SJSA1 (cell line): ENCODE results near the gene EVPL. TPM values are rescaled to one million over a fixed set of nuclear protein-coding genes. Genes with fewer than 3 reads are reported as not detected.
"Not testable (repeated sequence)": the region's sequence is repeated elsewhere in the genome, so short reads cannot be mapped to it uniquely, and the experiment has no call there.

Experiments
- DNase-seq, 2 experiments: peaks; one replicate each; pipeline ENCODE4 v3.0.0-alpha.2; 2015 to 2020; ENCODE audit warnings: low spot score in 2 of 2, low read depth in 1 of 2
- H3K27ac ChIP-seq: fragments of 250-450 bp; sonication (Bioruptor Pico); 2 replicates; pipeline ENCODE4 v1.5.1; 2020; ENCODE audit warnings: mild to moderate bottlenecking, moderate library complexity
- H3K27me3 ChIP-seq: fragments of 250-450 bp; sonication (Bioruptor Pico); replicated peaks from 2 replicates; pipeline ENCODE4 v1.5.1; 2020; ENCODE audit warnings: mild to moderate bottlenecking, moderate library complexity
- H3K36me3 ChIP-seq: fragments of 250-450 bp; sonication (Bioruptor Pico); 2 replicates; pipeline ENCODE4 v1.5.1; 2020; ENCODE audit warnings: mild to moderate bottlenecking
- H3K4me1 ChIP-seq: fragments of 250-450 bp; sonication (Bioruptor Pico); replicated peaks from 2 replicates; pipeline ENCODE4 v1.6.1; 2021; ENCODE audit warnings: mild to moderate bottlenecking
- H3K4me3 ChIP-seq: fragments of 250-450 bp; sonication (Bioruptor Pico); 2 replicates; pipeline ENCODE4 v1.5.1; 2020; ENCODE audit warnings: mild to moderate bottlenecking
- H3K9me3 ChIP-seq: fragments of 250-450 bp; sonication (Bioruptor Pico); replicated peaks from 2 replicates; pipeline ENCODE4 v1.5.1; 2020; ENCODE audit warnings: mild to moderate bottlenecking
- total RNA-seq: library from RNA; depleted of rRNA; stranded (reverse); fragments of >200 nt; shearing (Covaris generic); gene quantifications from 2 replicates; pipeline ENCODE4 v1.2.3, GENCODE V29; 2014

The EVPL gene
- total RNA-seq, 1 experiment from 2014 or later: not detected

GRCh38 chr17:76053246-76054111 is 26.4 kb upstream of the EVPL start:
- Histone ChIP-seq H3K9me3 (no peaks in the 10 kb centered on the region), H3K4me3 (no peak overlapping the region), H3K27me3 (no peaks in the 10 kb centered on the region), H3K27ac (no peak overlapping the region), H3K36me3 (peaks cover 96% of the 10 kb centered on the region), H3K4me1 (peaks cover 19% of the 10 kb centered on the region)
- no peak for DNase-seq

GRCh38 chr17:76051561-76051960 is 24.5 kb upstream of the EVPL start:
- H3K4me3 ChIP-seq: no peak overlapping the region
- peaks cover 25% of the 10 kb centered on the region for H3K4me1 ChIP-seq
- peaks cover 93% of the 10 kb centered on the region for H3K36me3 ChIP-seq
- H3K27ac ChIP-seq: no peak overlapping the region
- no peaks in the 10 kb centered on the region for H3K9me3 ChIP-seq
- no peak for DNase-seq
- no peaks in the 10 kb centered on the region for H3K27me3 ChIP-seq

- DNase-seq: no peak
- Histone ChIP-seq H3K27me3 (no peaks in the 10 kb centered on the region), H3K9me3 (no peaks in the 10 kb centered on the region), H3K4me1 (peaks cover 25% of the 10 kb centered on the region), H3K36me3 (peaks cover 93% of the 10 kb centered on the region), H3K4me3 (no peak overlapping the region), H3K27ac (no peak overlapping the region)
These were observed 23.7 kb upstream of the EVPL start for GRCh38 chr17:76050538-76051467.

- Histone ChIP-seq H3K4me3 (no peak overlapping the region), H3K4me1 (peaks cover 25% of the 10 kb centered on the region), H3K9me3 (no peaks in the 10 kb centered on the region), H3K36me3 (peaks cover 93% of the 10 kb centered on the region), H3K27ac (peak overlapping the region; percentile 46), H3K27me3 (no peaks in the 10 kb centered on the region)
- DNase-seq: no peak
These were observed 22.9 kb upstream of the EVPL start for GRCh38 chr17:76049836-76050537.

GRCh38 chr17:76049239-76049638 is 22.1 kb upstream of the EVPL start:
- Histone ChIP-seq H3K27me3 (no peaks in the 10 kb centered on the region), H3K27ac (peak overlapping the region; percentile 46), H3K4me1 (peaks cover 25% of the 10 kb centered on the region), H3K36me3 (peaks cover 93% of the 10 kb centered on the region), H3K4me3 (no peak overlapping the region), H3K9me3 (no peaks in the 10 kb centered on the region)
- no peak for DNase-seq

- H3K27ac ChIP-seq: peak overlapping the region; percentile 46
- peaks cover 93% of the 10 kb centered on the region for H3K36me3 ChIP-seq
- no peaks in the 10 kb centered on the region for H3K9me3 ChIP-seq
- H3K4me3 ChIP-seq: no peak overlapping the region
- H3K4me1 ChIP-seq: peaks cover 20% of the 10 kb centered on the region
- peak in 1 of 2 experiments; percentile 34 for DNase-seq
- H3K27me3 ChIP-seq: no peaks in the 10 kb centered on the region
These were observed 21.6 kb upstream of the EVPL start for GRCh38 chr17:76048711-76049110.

GRCh38 chr17:76048025-76048605 is 21.0 kb upstream of the EVPL start:
- no peak for DNase-seq
- peak overlapping the region; percentile 46 for H3K27ac ChIP-seq
- H3K9me3 ChIP-seq: no peaks in the 10 kb centered on the region
- no peak overlapping the region for H3K4me3 ChIP-seq
- peaks cover 15% of the 10 kb centered on the region for H3K4me1 ChIP-seq
- H3K36me3 ChIP-seq: peaks cover 93% of the 10 kb centered on the region
- no peaks in the 10 kb centered on the region for H3K27me3 ChIP-seq

- DNase-seq: no peak
- Histone ChIP-seq H3K4me3 (no peak overlapping the region), H3K27me3 (no peaks in the 10 kb centered on the region), H3K36me3 (peaks cover 95% of the 10 kb centered on the region), H3K9me3 (no peaks in the 10 kb centered on the region), H3K27ac (no peak overlapping the region), H3K4me1 (peaks cover 15% of the 10 kb centered on the region)
These were observed 19.0 kb upstream of the EVPL start for GRCh38 chr17:76046064-76046463.

- not testable (repeated sequence) for H3K4me3 ChIP-seq, DNase-seq, H3K27ac ChIP-seq, H3K27me3 ChIP-seq, H3K9me3 ChIP-seq
- Histone ChIP-seq H3K36me3 (peaks cover 95% of the 10 kb centered on the region), H3K4me1 (peaks cover 15% of the 10 kb centered on the region)
These were observed 17.4 kb upstream of the EVPL start for GRCh38 chr17:76044475-76045007.

GRCh38 chr17:76042868-76043267 is 15.8 kb upstream of the EVPL start:
- not testable (repeated sequence) for H3K27ac ChIP-seq, H3K9me3 ChIP-seq, DNase-seq, H3K4me1 ChIP-seq, H3K4me3 ChIP-seq, H3K27me3 ChIP-seq
- peaks cover 95% of the 10 kb centered on the region for H3K36me3 ChIP-seq

- Histone ChIP-seq H3K27me3 (no peaks in the 10 kb centered on the region), H3K9me3 (no peaks in the 10 kb centered on the region), H3K27ac (no peak overlapping the region), H3K4me1 (no peaks in the 10 kb centered on the region), H3K4me3 (no peak overlapping the region), H3K36me3 (peaks cover 83% of the 10 kb centered on the region)
- DNase-seq: no peak
These were observed 13.3 kb upstream of the EVPL start for GRCh38 chr17:76040376-76040775.

- Histone ChIP-seq H3K4me3 (no peak overlapping the region), H3K4me1 (no peaks in the 10 kb centered on the region), H3K36me3 (peaks cover 73% of the 10 kb centered on the region), H3K9me3 (no peaks in the 10 kb centered on the region), H3K27me3 (no peaks in the 10 kb centered on the region), H3K27ac (no peak overlapping the region)
- no peak for DNase-seq
These were observed 12.0 kb upstream of the EVPL start for GRCh38 chr17:76039121-76039520.

- peaks cover 62% of the 10 kb centered on the region for H3K36me3 ChIP-seq
- no peak for DNase-seq
- no peak overlapping the region for H3K27ac ChIP-seq
- no peaks in the 10 kb centered on the region for H3K27me3 ChIP-seq
- H3K4me3 ChIP-seq: no peak overlapping the region
- H3K4me1 ChIP-seq: no peaks in the 10 kb centered on the region
- H3K9me3 ChIP-seq: no peaks in the 10 kb centered on the region
These were observed 10.9 kb upstream of the EVPL start for GRCh38 chr17:76038050-76038449.
